ENCODE results near the gene DAPK3.
"Not testable (repeated sequence)": the region's sequence is repeated elsewhere in the genome, so short reads cannot be mapped to it uniquely, and the experiment has no call there.

Gene DAPK3

DNA sequence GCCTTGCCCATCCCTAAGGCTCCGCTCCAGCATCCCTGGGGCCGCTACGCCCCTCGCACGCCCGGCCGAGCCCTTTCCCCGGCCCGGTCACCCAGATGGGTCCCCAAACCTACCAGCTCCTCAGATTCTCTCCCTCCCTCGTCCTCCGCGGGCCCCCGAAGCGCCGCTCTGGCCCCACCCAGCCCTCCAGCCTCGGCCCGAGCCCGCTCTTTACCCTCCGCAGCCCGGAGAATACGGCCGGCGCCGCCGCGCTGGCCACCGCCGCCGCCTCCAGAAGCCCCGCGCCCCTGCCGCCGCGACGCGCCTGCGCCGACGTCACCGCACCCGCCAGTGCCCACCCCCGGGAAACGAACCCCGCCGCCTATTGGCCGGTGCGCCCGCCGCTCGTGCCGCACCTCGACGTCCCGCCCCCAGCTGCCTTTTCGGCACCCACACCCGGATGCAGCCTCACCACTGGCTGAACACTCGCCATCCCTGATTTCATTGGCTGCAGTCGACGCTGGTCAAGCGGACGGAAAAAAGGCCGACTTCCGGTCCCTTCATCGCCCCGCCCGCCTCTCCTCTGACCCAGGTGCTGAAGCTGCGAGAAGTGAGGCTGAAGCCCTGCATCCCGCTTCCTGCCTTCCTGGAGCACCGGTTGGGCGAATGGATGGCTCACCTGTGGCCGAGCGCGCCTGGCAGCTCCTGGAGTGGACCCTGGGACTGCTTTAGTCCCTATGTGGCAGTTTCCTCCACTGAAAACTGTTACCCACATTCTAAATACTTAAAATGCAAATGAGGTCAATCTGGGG, at the start of gene DAPK3:
Gene DAPK3, minus strand, starts transcription at position 292 of the 791 bp plus-strand sequence. CDS start 1,364 bp downstream, outside the sequence.
- DNase-seq, result peak; percentile 94

DNA sequence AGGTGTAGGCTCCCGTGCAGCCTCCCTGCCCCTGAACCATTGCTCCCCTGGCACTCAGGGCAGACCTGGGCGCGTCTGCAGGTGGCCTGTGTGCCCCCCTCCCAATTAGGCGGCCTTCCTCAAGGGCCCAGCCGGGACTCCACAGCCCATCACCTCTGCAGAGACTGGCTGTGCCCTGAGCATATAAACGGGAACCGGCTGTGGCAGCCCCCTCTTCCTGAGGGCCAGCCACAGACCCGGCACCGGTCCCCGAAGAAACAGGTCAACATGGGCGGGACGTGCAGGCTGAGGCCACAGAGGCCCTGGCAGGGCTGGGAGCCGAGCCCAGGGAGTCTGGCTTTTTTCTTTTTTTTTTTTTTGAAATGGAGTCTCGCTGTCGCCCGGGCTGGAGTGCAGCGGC, 48.7 kb upstream of the DAPK3 start:
- no peak for DNase-seq

DNA sequence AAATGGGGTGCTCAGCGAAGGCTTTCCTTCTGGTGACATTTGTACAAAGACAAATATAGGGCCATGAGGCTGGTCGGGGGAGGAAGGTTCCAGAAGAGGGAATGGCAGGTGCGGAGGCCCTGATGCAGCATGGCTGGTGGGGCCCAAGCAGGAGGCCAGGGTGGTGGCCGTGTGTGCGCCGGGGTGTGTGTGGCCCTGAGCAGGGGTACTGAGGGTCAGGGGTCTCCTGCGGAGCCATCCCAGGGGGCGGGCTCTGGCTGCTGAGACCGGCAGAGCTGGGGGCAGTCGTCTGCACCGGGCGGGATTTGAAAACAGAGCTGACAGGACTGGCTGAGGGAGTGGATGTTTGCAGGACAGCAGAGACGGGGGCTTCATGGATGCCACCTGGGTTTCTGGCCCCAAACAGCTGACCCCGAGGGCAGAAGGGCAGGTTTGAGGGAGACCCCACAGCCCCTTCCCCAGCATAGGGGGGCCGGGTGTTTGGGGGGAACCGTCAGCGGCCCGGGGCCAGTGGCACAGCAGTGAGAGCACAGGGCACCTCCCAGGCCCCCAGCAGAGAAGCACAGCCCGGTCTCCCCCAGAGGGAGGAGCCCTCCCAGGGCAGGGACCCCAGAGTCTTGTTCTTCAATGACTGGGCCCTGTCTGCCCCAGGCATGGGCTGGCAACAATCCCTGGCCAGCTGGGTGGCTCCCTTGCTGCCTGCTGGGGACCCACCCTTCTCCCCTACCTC, 48.0 kb upstream of the DAPK3 start:
- no peak for DNase-seq

DNA sequence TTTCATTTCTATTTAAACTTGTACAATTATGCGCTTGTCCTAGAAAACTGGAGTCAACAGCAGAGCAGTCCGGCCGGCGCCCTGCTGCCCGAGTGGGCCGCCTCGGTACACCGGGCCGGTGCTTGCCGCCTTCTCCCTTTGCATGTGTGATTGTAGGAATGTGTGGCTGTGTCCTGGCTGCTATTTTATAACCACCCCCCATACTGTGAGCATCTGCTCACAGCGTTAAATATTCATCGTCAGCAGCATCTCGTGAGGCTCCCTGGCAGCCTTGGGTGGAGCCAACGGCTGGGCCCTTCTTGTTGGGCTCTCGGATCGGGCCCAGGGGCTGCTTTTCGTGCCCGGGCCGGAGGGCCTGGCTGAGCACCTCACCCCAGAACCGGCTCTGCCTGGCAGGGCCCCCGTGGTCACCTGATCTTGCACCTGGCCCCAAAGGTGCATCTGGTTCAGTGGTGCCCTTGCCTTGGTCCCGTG, 47.3 kb upstream of the DAPK3 start:
- no peak for DNase-seq

DNA sequence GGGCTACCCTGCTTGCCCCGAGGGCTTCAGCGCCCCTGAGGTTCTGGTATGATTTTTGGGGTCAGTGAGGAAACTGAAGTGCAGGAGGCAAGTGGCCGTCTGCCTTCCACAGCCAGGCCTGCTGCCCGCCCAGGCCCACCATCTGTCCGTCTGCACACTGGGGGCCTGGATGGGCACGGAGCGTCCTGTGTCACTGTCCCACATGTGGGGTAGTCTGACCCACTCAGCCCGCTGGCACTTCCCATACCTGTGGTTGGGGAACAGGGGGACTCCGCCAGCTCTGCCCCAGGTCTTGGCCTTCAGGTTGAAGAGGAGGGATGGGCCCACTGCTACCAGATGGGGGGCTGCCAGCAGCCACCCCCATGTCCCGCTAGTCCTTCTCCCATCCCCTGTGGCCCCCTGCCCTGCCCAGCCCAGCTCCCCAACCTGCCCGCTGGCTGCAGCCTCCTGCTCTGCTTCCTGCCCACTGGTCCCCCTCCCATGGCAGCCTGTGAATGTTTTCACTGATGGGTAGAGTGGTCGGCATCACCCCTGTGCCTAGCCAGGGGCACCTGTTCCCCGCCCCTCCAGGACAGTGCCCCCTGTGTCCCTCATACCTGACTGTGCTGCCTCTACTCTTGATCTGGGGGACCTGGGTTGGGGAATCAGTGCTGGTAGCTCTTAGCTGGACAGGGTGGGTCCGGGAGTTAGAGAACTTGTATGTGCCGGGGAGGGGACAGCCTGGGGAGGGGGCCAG, 46.2 kb upstream of the DAPK3 start:
- no peak for DNase-seq

DNA sequence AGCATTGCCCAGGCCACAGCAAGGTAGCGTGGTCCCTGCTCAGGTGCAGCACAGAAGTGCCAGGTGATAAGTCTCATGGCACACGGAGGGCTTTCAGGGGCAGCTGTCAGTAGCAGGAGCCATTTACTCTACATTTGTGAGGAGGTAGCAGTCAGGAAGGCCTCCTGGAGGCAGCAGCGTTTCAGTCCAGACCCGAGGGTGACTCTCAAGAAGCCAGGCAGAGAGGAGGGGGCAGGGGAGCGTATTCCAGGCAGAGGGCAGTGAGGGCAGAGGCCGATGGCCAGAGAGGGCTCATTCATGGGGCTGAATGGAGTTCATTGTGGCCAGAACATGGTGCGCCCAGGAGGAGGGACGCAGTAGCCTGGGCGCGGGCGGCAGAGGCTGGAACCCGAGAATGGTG, 45.6 kb upstream of the DAPK3 start:
- DNase-seq, result no peak

DNA sequence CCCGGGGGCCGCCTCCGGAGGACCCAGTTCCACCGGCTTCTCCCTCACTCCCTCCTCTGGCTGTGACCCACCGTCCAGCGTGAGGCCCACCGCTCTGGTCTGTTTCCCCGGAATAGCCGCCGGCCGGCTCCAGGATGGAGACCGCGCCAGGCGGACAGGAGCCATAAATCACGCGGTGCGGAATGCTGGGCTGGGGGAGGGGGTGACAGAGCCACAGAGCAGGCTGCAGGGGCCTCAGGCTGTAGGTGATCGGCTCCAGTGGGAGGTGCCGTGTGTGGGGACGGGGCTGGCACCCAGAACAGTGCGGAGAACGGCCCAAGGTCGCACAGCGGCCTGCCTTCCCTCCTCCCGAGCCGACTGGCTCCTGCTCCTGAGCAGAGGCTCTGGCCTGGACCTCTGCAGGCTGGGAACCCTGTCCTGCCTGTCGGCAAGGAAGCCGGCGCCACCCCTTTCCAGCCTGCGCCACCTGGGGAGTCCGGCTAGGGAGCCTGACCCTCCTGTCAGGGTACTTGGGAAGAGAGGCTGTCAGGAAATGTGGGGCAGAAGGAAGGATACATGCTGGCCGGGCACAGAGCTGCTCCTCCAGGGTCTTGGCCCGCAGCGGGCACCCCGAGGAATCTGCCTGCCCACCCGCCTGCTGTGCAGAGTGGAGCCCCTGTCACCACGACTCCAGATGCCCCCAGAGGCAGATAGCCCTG, 45.0 kb upstream of the DAPK3 start:
- no peak for DNase-seq

DNA sequence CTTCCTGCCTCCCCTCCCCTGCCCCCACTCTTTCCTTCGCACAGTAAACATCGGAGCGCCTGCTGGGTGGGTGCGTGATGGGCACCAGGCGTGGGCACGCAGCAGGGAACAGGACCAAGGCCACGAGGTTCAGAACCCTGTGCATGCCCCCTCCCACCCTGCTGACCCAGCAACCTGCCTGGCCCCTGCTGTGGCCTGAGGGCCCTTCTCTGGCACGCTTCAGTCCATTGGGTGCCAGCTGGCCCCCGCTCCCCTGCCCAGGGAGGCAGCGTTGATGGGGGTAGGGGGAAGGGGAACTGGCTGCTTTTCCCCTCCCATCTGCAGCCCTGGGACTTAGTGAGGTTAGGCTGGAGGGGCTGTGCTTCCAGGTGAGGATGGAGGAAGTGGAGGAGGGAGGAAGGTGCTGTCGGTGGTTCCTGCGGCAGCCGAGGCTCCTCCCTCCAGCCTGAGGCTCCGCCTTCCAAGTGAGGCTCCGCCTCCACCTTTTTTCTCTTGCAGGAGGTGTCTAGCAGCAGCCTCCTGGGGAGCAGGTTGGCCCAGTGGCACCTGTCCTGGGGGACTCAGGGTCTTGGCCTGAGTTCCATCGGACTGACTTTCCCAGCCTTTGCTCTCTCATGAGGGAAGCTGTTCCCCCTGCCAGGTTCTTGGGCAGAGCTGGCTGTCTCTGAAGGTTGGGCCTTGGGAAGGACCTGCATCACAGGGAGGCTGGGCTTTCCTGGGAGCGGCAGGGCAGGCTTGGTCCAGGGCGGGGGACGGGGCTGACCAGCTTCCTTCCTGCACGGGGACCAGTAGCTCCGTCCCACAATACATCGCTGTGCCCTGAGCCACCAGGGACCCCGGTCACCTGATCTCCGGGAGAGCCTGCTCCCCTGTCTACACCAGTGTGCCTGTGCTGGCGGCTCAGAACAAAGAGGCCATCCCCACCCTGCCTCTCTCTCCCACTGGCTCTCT, 43.9 kb upstream of the DAPK3 start:
- no peak for DNase-seq

DNA sequence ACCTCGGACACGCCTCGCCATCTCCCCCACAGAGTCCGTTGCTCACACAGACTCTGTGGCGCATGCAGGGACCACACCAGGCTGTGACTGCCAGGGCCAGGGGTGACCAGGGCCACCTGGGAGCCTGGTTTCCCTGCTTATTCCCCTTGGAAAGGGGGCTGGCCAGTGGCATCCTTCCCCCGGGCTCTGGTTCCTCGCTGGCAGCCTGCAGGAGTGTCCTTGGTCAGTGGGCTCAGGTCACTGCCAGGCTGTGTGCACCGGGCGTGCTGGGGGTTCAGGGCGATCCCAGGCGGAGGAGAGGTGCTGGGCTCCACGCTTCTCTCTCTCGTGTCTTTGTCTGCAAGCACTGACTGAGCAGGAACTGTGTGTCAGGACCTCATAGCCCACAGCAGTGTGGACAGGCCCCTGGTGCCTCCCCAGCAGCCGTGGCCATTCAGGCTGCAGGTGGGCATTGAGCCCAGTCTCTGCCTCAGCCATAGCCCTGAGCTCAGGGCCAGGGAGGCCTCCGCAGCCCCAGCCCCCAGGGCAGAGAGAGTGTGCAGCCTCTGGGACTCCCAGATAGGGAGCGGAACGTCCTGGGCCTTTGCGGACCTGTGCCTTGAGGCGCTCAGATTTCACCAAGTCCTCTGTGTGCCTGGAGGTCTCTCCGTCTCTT, 43.1 kb upstream of the DAPK3 start:
- no peak for DNase-seq

DNA sequence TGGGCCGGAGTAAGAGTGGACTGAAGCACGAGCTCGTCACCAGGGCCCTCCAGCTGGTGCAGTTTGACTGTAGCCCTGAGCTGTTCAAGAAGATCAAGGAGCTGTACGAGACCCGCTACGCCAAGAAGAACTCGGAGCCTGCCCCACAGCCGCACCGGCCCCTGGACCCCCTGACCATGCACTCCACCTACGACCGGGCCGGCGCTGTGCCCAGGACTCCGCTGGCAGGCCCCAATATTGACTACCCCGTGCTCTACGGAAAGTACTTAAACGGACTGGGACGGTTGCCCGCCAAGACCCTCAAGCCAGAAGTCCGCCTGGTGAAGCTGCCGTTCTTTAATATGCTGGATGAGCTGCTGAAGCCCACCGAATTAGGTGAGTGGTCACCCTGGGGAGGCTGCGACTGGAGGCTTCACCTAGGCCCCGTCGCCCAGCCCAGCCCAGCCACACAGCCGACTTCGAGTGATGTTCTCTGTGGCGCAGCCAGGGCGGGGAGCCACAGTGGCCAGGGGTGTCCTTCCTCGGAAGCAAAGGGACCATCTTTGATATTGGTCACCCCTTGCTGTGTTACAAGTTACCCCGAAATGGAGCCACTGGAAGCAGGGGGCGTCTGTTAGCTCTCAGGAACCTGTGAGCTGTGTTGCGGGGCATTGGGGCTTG, 42.2 kb upstream of the DAPK3 start:
- DNase-seq, result no peak

DNA sequence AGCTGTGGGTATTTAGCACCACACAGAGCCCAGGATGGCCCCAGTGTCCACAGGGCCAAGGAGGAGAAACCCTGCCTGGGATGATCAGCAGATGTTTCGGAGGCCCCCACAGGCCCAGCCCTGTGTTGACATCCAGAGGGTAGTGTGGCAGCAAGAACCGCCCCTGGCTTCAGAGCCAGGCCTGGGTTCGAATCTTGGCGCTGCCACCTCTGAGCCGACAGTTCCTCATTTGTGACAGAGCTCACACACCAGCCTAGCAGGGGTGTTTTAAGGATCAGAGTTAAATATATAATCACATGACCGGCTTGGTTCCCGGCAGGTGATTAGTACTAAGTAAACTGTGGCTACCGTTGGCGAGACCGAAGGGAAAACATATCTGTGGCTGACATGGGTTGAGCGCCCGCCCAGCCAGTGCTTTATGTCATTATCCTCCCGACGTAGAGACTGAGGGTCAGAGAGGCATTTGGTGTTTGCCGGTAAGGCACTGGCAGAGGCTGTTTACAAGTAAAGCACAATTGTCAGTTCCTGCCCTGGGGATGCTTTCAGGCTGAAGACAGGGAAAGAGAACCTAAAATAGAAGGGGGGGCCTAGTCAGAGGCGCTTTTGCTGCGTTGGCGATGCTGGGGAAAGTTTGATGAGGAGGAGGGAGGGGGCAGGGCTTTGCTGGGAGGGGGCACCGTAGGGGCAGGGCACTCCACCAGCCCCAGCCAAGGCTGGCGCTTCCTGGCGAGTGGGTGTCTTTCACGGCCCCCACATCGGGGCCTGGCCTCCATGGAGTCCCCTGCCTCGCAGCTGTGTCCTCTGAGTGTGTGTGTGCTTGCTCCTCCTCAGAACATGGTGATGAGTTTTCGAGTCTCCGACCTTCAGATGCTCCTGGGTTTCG, 41.4 kb upstream of the DAPK3 start:
- peak; percentile 30 for DNase-seq

DNA sequence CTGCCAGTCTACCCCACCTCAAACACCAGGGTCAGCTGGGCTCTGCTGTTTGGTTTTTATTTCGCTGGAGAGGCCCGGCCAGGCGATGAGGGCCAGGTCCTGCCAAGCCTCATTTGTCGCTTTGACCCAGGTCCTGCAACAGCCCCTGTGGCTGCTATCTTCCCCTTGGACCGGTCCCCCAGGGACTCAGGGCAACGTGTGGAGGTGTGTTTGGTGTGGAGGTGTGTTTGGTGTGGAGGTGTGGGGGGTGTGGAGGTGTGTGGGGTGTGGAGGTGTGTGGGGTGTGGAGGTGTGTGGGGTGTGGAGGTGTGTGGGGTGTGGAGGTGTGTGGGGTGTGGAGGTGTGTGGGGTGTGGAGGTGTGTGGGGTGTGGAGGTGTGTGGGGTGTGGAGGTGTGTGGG, 40.5 kb upstream of the DAPK3 start:
- DNase-seq, result not testable (repeated sequence)

DNA sequence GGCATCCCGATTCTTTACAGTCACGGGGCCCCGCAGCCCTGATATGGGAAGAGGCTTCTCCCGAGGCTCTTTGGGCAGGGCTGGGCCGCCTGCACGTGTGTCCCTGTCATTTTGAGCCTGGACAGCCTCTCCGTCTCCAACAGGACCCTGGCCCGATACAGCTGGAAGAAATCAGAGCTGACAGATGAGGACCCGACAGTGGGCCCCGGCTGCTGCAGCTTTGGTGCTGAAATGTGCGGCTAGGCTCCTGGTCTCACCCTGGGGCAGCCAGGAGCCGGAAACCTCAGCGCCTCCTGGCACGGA, 39.9 kb upstream of the DAPK3 start:
- no peak for DNase-seq

DNA sequence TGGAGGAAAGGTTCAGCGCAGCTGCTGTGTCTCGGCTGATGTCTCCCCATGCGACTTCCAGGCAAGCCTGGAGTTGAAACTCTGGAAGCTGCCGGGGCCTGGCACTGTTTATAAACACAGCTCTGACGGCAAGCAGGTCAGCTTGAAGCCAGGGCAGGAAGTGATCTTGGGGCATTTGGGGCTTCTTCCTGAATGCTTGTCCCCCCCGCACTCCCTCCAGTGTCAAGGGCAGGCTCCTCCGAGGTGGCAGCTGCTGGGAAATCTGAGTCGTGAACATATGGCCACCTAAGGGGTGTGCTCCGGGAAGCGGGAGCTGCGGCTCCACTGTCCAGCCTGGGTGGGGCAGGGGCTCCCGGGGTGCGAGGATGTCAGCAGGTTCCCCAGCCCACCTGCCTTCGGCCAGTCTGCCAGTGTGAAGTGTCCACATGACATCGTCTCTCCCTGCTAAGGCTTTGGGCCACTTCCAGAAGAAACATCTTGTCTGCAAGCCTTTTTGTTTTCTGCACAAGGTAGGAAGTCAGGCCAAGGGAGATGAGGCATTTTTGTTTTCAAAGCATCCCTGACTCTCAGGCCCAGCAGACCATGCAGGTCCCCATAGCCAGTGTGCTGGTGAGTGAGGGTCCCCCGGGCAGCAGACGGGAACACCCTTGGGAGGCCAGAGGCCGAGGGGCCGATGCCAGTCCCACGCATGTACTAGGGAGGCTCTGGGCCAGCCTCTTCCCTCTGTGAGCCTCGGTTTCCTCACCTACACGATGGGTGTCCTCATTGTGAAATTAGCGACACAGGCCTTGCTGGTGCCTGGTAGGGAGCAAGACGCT, 39.3 kb upstream of the DAPK3 start:
- DNase-seq, result no peak

DNA sequence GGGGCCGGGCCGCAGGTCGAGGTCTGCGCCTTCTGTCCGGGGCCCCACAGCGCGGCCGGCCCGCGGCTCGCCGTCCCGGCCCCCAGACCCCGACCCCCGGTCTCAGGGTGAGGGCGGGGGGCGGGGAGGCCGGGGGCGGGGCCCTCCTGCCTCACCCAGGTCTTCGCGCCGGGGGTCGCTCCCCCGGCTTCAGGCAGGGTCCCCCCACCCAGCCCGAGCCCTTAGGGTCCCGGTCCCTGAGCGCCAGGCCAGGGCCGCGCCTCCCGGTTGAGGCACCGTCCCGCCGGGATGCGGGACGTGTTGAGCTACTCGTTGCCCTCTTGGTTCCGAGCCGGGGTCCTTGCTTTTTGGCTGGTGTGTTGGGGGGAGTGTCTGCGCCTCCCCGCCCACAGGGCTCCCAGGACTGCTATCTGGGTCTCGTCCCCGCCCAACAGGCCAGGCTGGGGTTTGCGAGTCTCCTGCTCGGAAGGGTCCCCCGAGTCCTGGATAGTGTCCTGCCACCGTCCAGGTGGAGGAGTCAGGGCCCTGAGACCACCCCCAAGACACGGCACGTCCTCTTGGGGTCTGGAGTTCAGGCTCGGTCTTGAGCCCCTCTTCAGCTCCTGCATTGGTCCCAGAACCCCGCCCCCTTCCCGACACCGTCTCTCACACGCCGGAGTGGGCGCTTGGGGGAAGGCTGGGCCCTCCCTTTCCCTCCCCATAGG, 37.1 kb upstream of the DAPK3 start:
- DNase-seq, result no peak

DNA sequence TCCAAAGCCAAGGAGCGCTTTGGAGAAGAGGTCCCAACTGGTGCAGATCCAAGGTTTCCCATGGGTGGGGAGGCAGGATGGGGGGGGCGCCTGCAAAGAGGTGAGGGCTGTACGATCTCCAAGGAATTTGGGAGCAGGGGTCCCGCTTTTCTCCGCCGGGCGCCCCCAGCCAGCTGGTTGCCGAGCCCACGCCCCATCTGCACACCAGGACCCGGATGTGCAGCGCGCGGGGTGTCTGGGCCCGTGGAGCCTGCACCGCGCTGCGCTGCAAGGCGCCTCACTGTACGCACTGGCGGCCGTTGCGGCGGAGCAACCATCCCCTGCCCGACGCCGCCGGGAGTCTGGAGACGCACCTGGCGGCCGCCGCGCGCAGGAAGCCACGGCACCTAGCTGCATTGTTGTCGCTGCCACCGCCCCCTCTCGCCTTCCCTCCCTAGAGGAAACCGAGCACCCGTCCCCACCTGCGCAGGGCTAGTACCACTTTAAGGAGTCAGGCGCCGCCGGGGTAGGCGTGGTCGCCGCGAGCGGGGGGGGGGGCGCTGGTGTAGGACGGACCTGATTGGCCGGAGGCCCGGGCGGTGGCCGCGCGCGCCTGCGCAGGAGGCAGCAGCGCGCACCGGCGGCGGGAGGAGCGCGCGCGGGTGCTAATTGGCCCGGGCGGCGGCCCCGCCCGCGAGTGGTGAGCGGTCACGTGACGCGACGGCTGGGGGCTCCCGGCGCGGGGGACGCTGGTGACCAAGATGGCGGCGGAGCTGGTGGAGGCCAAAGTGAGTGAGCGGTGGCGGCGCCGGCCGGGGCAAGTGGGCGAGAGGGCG, 36.3 kb upstream of the DAPK3 start, which contains the start of gene PIAS4:
Gene PIAS4, plus strand, starts transcription at position 716 of the 815 bp plus-strand sequence. Its CDS starts 25 bp downstream, at position 741.
- DNase-seq, result peak; percentile 73

DNA sequence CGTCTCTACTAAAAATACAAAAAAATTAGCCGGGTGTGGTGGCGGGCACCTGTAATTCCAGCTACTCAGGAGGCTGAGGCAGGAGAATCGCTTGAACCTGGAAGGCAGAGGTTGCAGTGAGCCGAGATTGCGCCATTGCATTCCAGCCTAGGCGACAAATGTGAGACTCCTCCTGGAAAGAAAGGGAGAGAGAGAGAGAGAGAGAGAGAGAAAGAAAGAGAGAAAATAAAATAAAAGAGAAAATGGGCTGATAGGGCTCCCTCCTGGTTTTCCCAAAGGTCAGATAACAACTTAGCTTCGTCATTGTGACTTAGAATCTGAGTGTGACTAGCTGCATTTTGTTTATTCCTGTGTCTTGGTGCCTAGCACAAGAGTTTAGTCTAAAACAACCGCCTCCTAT, 34.5 kb upstream of the DAPK3 start:
- not testable (repeated sequence) for DNase-seq
